ENCODE measurements around the gene RPL27.
"Not testable (repeated sequence)": the region's sequence is repeated elsewhere in the genome, so short reads cannot be mapped to it uniquely, and the experiment has no call there.

The RPL27 gene

GRCh38 chr17:42997984-42998938 lies at the start of gene RPL27:
Gene RPL27, plus strand, starts transcription at chr17:42998419. Its CDS starts 332 bp downstream, at chr17:42998751.
- peak; percentile 85 to 96 (median 94) for DNase-seq (ENCODE audit: low read depth in 3 of 3)

GRCh38 chr17:42950044-42950783 lies 48.0 kb upstream of the RPL27 start:
- DNase-seq (ENCODE audit: low read depth in 3 of 3), result no peak

GRCh38 chr17:42953669-42954068 lies 44.5 kb upstream of the RPL27 start:
- no peak for DNase-seq (ENCODE audit: low read depth in 3 of 3)

GRCh38 chr17:42964161-42964932 lies 33.9 kb upstream of the RPL27 start, which contains the start of gene AARSD1:
Gene AARSD1, minus strand, starts transcription at chr17:42964454. Its CDS starts 14 bp downstream, at chr17:42964440.
- DNase-seq (ENCODE audit: low read depth in 3 of 3), result peak; percentile 74 to 82 (median 80)

- no peak for DNase-seq (ENCODE audit: low read depth in 3 of 3)
Measured at GRCh38 chr17:42967925-42968324, 30.3 kb upstream of the RPL27 start.

- no peak for DNase-seq (ENCODE audit: low read depth in 3 of 3)
Measured at GRCh38 chr17:42969001-42969581, 29.1 kb upstream of the RPL27 start.

- no peak for DNase-seq (ENCODE audit: low read depth in 3 of 3)
Measured at GRCh38 chr17:42971589-42971988, 26.6 kb upstream of the RPL27 start.

- DNase-seq (ENCODE audit: low read depth in 3 of 3), result not testable (repeated sequence)
Measured at GRCh38 chr17:42973323-42973722, 24.9 kb upstream of the RPL27 start.

GRCh38 chr17:42975265-42975664 lies 23.0 kb upstream of the RPL27 start:
- DNase-seq (ENCODE audit: low read depth in 3 of 3), result no peak

GRCh38 chr17:42975701-42976100 lies 22.5 kb upstream of the RPL27 start:
- not testable (repeated sequence) for DNase-seq (ENCODE audit: low read depth in 3 of 3)

GRCh38 chr17:42979511-42980273 lies 18.5 kb upstream of the RPL27 start, which contains the start of gene PTGES3L:
Gene PTGES3L, minus strand, starts transcription at chr17:42980080. Its CDS starts 27 bp downstream, at chr17:42980053.
- no peak for DNase-seq (ENCODE audit: low read depth in 3 of 3)

GRCh38 chr17:42980274-42980765 lies 17.9 kb upstream of the RPL27 start, which contains the start of gene RUNDC1:
Gene RUNDC1, plus strand, starts transcription at chr17:42980565. Its CDS starts 12 bp downstream, at chr17:42980577.
- peak; percentile 88 for DNase-seq (ENCODE audit: low read depth in 3 of 3)

GRCh38 chr17:42980766-42981397 lies 17.3 kb upstream of the RPL27 start:
- DNase-seq (ENCODE audit: low read depth in 3 of 3), result peak in 2 of 3 experiments; percentile 35 to 47

GRCh38 chr17:42982266-42982665 lies 16.0 kb upstream of the RPL27 start:
- no peak for DNase-seq (ENCODE audit: low read depth in 3 of 3)

- no peak for DNase-seq (ENCODE audit: low read depth in 3 of 3)
Measured at GRCh38 chr17:42985225-42985624, 13.0 kb upstream of the RPL27 start.

- no peak for DNase-seq (ENCODE audit: low read depth in 3 of 3)
Measured at GRCh38 chr17:42989141-42989540, 9.1 kb upstream of the RPL27 start.

- no peak for DNase-seq (ENCODE audit: low read depth in 3 of 3)
Measured at GRCh38 chr17:42989726-42990652, 8.2 kb upstream of the RPL27 start.

GRCh38 chr17:42991471-42991870 lies 6.7 kb upstream of the RPL27 start:
- DNase-seq (ENCODE audit: low read depth in 3 of 3), result no peak

All from stimulated activated CD4-positive, alpha-beta T cell treated with anti-CD3 and anti-CD28 coated beads, TNF-alpha, amount 100 ng/mL, for 4 hours (primary cell).